CD4-positive, alpha-beta T cell treated with Interleukin-17A for 1 hour (primary cell): ENCODE data around the gene SASH1.
"Not testable (repeated sequence)": the region's sequence is repeated elsewhere in the genome, so short reads cannot be mapped to it uniquely, and the experiment has no call there.

Experiments
- DNase-seq: peaks from one replicate; pipeline ENCODE4 v3.0.0-alpha.2; 2020

Gene SASH1

GRCh38 chr6:148374040-148374774 is 31.6 kb downstream of the SASH1 start:
- no peak for DNase-seq

- no peak for DNase-seq
Observed at GRCh38 chr6:148375401-148375800, 32.8 kb downstream of the SASH1 start.

GRCh38 chr6:148379481-148379880 is 36.8 kb downstream of the SASH1 start:
- DNase-seq = no peak

GRCh38 chr6:148379966-148380713 is 37.5 kb downstream of the SASH1 start:
- no peak for DNase-seq

- not testable (repeated sequence) for DNase-seq
Observed at GRCh38 chr6:148382051-148382450, 39.4 kb downstream of the SASH1 start.

- DNase-seq = no peak
Observed at GRCh38 chr6:148382861-148383260, 40.2 kb downstream of the SASH1 start.

- DNase-seq = no peak
Observed at GRCh38 chr6:148383658-148384368, 41.2 kb downstream of the SASH1 start.

- no peak for DNase-seq
Observed at GRCh38 chr6:148385379-148385778, 42.7 kb downstream of the SASH1 start.

GRCh38 chr6:148388521-148388920 is 45.9 kb downstream of the SASH1 start:
- no peak for DNase-seq

- DNase-seq = no peak
Observed at GRCh38 chr6:148389086-148389485, 46.4 kb downstream of the SASH1 start.

GRCh38 chr6:148389917-148390316 is 47.3 kb downstream of the SASH1 start:
- DNase-seq = no peak

- not testable (repeated sequence) for DNase-seq
Observed at GRCh38 chr6:148392127-148392526, 49.5 kb downstream of the SASH1 start.

- DNase-seq = no peak
Observed at GRCh38 chr6:148392671-148393070, 50.0 kb downstream of the SASH1 start.

GRCh38 chr6:148395583-148396101 is 53.0 kb downstream of the SASH1 start:
- no peak for DNase-seq

- DNase-seq = no peak
Observed at GRCh38 chr6:148396411-148396810, 53.8 kb downstream of the SASH1 start.

GRCh38 chr6:148396926-148397325 is 54.3 kb downstream of the SASH1 start:
- DNase-seq = no peak

GRCh38 chr6:148398244-148398643 is 55.6 kb downstream of the SASH1 start:
- no peak for DNase-seq

GRCh38 chr6:148398678-148399077 is 56.0 kb downstream of the SASH1 start:
- DNase-seq = no peak

GRCh38 chr6:148401571-148401970 is 58.9 kb downstream of the SASH1 start:
- no peak for DNase-seq

GRCh38 chr6:148404456-148405054 is 61.9 kb downstream of the SASH1 start:
- no peak for DNase-seq

GRCh38 chr6:148405894-148406293 is 63.3 kb downstream of the SASH1 start:
- DNase-seq = no peak

- DNase-seq = no peak
Observed at GRCh38 chr6:148406579-148407371, 64.1 kb downstream of the SASH1 start.
